ENCODE data around the gene ELOVL7.

ELOVL7 gene

DNA sequence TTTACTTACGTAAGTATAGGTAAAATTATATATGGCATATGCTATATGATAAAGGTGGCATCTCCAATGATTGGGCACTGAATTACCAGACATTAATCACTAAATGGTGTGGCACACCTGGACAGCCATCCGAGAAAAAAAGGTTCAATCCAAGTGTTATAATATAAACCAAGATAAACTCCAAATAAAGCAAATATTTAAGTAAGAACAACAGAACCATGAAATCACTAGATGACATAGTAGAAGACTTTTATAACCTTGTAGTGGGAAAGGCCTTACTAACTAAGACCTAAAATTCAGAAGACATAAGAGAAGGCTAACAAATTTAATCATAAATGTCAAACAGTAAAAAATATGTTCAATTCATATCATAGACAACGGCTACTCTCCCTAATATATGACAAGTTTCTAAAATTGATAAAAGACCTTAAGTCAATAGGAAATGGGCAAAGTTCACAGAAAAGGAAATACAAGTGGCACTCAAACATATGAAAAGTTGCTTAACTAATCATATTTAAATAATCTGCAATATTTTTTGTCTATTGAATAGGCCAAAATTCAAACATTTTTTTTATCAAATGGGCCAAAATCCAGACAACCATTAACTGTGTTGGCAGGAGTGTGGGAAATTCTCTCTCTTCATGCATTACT, 55.1 kb downstream of the ELOVL7 start:
- DNase-seq (ENCODE audit: extremely low read depth, low read depth): no peak
- TF ChIP-seq, protein P1, sequence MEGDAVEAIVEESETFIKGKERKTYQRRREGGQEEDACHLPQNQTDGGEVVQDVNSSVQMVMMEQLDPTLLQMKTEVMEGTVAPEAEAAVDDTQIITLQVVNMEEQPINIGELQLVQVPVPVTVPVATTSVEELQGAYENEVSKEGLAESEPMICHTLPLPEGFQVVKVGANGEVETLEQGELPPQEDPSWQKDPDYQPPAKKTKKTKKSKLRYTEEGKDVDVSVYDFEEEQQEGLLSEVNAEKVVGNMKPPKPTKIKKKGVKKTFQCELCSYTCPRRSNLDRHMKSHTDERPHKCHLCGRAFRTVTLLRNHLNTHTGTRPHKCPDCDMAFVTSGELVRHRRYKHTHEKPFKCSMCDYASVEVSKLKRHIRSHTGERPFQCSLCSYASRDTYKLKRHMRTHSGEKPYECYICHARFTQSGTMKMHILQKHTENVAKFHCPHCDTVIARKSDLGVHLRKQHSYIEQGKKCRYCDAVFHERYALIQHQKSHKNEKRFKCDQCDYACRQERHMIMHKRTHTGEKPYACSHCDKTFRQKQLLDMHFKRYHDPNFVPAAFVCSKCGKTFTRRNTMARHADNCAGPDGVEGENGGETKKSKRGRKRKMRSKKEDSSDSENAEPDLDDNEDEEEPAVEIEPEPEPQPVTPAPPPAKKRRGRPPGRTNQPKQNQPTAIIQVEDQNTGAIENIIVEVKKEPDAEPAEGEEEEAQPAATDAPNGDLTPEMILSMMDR (IDR thresholded peaks at IDR 0.05; ENCODE audit: low read depth, low read length, missing control alignments): no peak

DNA sequence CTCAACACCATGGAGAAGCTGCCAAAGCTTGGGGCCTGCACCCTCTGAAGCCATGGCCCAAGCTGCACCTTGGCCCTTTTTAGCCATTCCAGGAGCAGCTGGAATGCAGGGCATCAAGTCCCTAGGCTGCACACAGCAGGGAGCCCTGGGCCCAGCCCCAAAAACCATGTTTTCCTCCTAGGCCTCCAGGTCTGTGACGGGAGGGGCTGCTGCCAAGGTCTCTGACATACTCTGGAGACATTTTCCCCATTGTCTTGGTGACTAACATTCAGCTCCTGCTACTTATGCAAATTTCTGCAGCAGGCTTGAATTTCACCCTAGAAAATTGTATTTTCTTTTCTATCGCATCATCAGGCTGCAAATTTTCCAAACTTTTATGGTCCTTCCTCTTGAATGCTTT, 64.6 kb downstream of the ELOVL7 start:
- DNase-seq (ENCODE audit: extremely low read depth, low read depth): no peak
- TF ChIP-seq, protein P1 (IDR thresholded peaks at IDR 0.05; ENCODE audit: low read depth, low read length, missing control alignments): no peak

More for the DNA sequence above, 55.1 kb downstream of the ELOVL7 start:
- no peak overlapping the region for H3K4me3 ChIP-seq (replicated peaks; ENCODE audit: low read depth, low read length)

DNA sequence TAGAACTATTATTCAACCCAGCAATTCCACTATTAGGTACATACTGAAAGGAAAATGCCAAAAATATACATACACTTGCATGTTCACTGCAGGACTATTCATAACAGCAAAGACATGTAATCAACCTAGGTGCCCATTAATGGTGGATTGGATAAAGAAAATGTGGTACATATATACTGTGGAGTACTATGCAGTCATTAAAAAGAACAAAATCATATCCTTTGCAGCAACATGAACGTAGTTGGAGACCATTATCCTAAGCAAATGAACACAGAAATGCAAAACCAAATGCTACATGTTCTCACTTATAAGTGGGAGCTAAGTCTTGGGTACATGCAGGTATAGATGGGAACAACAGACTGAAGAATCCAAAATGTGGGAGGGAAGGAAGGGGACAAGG, 67.7 kb downstream of the ELOVL7 start:
- TF ChIP-seq, protein P1 (IDR thresholded peaks at IDR 0.05; ENCODE audit: low read depth, low read length, missing control alignments): no peak
- DNase-seq (ENCODE audit: extremely low read depth, low read depth): no peak
- H3K4me3 ChIP-seq (replicated peaks; ENCODE audit: low read depth, low read length): no peak overlapping the region

More for the DNA sequence above, 64.6 kb downstream of the ELOVL7 start:
- no peak overlapping the region for H3K4me3 ChIP-seq (replicated peaks; ENCODE audit: low read depth, low read length)

DNA sequence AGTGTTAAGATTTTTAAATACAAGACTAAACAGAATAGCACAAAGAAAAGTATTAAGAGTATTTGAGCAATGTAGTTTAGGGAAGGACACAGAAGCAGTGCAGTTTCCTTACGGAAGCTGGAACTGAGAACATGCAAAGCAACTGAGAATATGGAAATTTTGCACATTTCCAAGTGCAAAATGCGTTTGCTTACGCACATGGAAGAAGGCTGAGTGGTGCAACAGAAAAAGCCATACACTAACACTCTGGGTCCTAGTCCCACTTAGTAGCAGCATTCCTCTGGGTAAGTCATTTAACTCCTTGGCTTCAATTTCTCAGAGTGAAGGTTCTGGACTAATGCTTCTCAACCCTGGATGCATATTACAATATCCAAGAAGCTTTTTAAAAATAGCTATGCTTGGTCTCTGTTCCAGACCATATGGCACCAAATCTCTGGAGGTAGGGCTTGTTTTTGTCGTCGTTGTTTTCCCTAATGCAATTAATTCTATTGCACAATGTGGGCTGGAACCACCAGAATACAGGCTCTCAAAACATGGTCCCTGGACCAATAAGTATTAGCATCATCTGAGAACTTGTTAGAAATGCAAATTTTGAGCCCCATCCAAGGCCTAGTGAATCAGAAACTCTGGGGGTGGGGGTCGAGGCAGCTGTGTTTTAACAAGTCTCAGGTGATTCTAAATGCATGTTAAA, 78.9 kb downstream of the ELOVL7 start:
- TF ChIP-seq, protein P1 (IDR thresholded peaks at IDR 0.05; ENCODE audit: low read depth, low read length, missing control alignments): no peak
- no peak overlapping the region for H3K4me3 ChIP-seq (replicated peaks; ENCODE audit: low read depth, low read length)
- no peak for DNase-seq (ENCODE audit: extremely low read depth, low read depth)

DNA sequence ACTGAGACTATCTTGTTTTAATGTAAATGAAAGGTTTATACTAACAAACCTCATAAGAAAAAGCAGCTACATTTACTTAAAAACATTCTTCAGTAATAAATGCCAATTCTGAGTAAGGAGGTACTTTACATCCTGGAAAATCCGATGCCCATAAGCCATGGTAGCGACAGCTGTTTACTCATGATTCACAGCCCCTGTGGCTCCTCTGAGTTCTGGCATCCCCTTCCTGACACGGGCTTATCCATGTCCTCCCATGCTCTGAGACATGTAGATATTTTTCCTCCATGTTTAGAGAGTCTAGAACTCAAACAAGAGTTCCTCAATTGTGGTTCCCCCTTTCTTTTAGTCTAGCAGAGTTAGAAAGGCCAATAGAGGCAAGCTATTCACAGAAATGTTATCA, 81.0 kb downstream of the ELOVL7 start:
- no peak overlapping the region for H3K4me3 ChIP-seq (replicated peaks; ENCODE audit: low read depth, low read length)
- TF ChIP-seq, protein P1 (IDR thresholded peaks at IDR 0.05; ENCODE audit: low read depth, low read length, missing control alignments): no peak
- no peak for DNase-seq (ENCODE audit: extremely low read depth, low read depth)

DNA sequence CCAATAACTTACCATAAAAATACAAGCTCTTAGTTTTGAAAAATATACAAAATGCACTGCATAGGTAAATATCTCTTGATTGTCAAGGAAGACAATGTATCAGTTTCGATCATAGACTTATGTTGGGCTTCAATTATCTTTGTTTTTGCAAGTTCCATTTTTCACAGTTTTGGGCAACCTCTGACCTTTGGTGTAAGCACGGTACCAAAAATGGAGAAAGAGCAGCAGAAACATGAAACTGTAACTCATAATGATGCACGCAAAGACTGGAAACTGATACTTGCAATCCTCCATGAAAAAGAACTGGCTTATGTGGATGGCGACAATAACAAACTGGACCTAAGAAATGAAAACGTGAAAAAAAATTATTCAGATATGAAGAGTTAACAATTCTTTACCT, 89.6 kb downstream of the ELOVL7 start:
- TF ChIP-seq, protein P1 (IDR thresholded peaks at IDR 0.05; ENCODE audit: low read depth, low read length, missing control alignments): no peak
- no peak for DNase-seq (ENCODE audit: extremely low read depth, low read depth)
- H3K4me3 ChIP-seq (replicated peaks; ENCODE audit: low read depth, low read length): no peak overlapping the region
